Erythroblast (primary cell): ENCODE results near the gene WDR7.

Source experiments
- GATA1 ChIP-seq: IDR thresholded peaks from 2 replicates; pipeline ENCODE4 v1.6.1; 2011; ENCODE audit warnings: low read depth, mild to moderate bottlenecking, control low read depth, low read length, moderate library complexity
- POLR2A ChIP-seq: IDR thresholded peaks from 2 replicates; pipeline ENCODE4 v1.6.1; 2011; ENCODE audit warnings: mild to moderate bottlenecking, low read length

DNA sequence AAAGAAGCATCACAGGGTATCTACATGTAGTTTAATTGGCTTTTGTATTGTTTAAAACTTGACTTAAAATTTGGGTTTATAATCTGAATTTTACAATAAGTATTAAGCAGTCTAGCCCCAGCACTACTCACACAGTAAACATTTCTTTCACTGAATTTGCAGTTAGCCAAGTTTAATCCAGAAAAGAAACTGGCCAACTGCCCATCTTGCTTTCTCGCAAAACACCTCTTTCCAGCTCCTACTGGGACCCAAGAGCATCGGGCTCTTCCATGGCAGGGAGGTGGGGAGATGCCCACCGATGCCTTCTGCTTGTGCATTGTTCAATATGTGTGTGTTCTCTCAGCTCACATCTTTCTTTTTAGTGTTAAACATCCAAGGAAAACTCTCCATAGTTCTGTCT, 283.0 kb downstream of the WDR7 start:
- TF ChIP-seq POLR2A (no peak), GATA1 (no peak)
